ENCODE results near the gene PPP1R9A.

The PPP1R9A gene

DNA sequence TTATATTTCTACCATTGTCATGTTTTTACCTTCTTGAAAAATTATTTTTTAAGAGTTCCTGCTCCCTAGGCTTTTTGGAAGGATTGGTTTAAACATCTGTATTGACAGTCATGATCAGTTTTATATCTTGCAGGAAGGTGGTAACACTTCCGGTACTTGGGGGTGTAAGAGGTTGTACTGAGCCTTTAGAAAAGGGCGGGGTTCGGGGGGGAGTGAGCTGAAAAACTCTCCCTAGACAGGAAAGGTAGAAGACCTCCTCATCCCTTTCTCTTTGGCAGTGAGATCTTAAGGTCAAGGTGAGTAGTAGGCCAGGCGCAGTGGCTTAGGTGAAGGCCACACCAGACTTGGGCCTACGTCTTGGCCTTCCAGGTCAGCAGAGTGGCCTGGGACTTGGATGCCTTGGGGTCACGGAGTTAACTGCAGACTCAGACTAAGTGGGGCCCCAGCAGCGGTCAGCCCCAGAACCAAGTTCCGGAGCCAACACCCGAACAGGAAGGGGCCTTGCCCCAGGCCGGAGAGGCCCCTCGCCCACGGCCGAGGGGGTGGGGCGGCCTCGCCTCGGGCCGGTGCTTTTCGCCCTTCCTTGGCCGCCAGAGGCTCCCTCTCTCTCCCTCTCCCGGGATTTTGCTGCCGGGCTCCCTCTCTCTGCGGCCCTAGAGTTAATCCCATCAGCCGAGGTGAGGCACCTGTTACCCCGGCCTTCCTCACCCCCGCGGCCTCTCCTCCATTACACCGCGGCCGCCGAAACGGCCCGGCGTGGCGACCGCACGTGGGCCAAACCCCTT lies at the start of gene PPP1R9A:
PPP1R9A (plus strand) TSS at position 569 of the 785 bp plus-strand sequence. CDS start 2,520 bp downstream, outside the sequence.
- DNase-seq (ENCODE audit: extremely low read depth in 1 of 2, low read depth in 1 of 2): no peak

DNA sequence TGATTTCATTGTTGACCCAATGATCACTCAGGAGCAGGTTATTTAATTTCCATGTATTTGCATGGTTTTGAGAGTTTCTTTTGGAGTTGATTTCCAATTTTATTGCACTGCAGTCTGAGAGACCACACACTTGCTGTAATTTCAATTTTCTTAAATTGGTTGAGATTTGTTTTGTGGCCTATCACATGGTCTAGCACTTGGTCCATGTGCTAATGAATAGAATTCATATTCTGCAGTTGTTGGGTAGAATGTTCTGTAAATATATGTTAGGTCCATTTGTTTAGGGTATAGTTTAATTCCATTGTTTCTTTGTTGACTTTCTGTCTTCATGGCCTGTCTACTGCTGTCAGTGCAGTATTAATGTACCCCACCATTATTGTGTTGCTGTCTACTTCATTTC lies 36.3 kb upstream of the PPP1R9A start:
- no peak for DNase-seq (ENCODE audit: extremely low read depth in 1 of 2, low read depth in 1 of 2)

- no peak for DNase-seq (ENCODE audit: extremely low read depth in 1 of 2, low read depth in 1 of 2)
These were observed 34.2 kb upstream of the PPP1R9A start for GRCh38 chr7:94873239-94873638.

- no peak for DNase-seq (ENCODE audit: extremely low read depth in 1 of 2, low read depth in 1 of 2)
These were observed 33.2 kb upstream of the PPP1R9A start for GRCh38 chr7:94874036-94874785.

GRCh38 chr7:94875201-94875600 lies 32.2 kb upstream of the PPP1R9A start:
- DNase-seq (ENCODE audit: extremely low read depth in 1 of 2, low read depth in 1 of 2): no peak

DNA sequence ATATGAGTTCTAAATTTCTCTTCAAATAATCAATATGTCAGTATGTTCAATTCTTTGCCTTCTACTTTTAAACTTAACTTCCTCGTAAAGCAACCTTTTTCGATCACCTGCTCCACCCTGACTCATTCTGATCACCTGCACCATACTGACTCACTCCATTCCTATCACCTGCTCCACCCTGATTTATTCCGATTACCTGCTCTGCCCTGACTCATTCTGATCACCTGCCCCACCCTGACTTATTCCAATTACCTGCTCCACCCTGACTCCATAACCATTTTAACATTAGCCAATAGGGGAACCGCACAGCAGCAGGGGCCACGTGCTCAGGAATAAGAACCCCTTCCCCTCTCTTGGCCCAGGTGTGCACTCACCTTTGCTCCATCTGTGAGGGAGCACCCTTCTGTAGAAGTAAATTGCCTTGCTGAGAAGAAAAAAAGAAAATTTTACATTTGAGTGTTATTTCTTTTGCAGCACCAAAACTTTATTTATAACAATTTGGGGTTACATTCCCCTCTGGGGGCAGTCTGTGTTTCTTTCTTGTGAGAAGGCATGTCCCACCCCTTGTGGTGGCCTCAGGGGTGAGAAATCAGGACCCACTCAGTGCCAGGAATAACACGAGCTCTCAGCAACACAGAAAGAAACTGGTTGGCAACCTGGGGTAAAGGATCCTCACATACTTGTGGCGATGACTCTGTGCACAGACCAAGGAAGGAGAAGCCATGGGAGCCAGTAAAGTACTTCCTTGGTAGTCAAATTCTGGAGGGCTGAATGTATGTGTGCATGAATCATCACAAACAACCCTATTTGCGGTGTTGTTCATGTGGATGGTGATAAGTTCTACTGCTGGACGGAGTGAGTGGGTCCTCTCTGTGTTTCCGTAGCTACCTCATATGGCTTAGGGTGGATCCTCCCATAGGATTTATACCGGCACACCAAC lies 29.4 kb upstream of the PPP1R9A start:
- no peak for DNase-seq (ENCODE audit: extremely low read depth in 1 of 2, low read depth in 1 of 2)

DNA sequence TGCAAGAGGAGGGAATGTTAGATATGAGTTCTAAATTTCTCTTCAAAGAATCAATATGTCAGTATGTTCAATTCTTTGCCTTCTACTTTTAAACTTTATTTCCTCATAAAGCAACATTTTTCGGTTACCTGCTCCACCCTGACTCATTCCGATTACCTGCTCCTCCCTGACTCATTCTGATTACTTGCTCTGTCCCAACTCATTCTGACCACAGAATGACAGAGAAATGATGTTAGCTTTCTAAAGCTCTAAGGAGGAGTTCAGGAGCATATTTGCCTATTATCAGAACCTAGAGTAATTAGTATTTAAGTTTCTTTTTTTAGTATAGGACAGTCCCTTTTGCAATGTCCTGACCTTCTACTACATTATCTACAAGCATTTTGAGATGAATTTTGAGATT lies 24.5 kb upstream of the PPP1R9A start:
- DNase-seq (ENCODE audit: extremely low read depth in 1 of 2, low read depth in 1 of 2): no peak

GRCh38 chr7:94883616-94884015 lies 23.8 kb upstream of the PPP1R9A start:
- DNase-seq (ENCODE audit: extremely low read depth in 1 of 2, low read depth in 1 of 2): no peak

DNA sequence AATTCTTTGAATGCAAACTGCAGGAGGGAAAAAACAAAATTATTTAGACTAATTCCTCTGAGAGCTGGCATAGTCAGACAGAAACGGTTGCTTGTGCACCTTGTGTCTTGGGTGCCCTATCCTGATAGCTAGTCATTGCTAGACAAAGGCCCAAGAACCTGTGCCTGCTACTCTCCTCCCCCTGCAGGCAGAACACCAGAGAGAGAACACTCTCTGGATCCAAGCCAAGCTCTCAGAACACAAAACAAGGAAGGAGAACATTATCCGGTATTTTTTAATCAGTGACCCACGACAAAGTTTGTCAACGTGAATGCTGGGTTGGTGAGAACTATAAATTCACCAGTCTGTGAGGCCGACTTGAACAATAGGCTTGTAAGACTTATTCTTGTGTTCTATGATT lies 18.8 kb upstream of the PPP1R9A start:
- no peak for DNase-seq (ENCODE audit: extremely low read depth in 1 of 2, low read depth in 1 of 2)

GRCh38 chr7:94888995-94889523 lies 18.3 kb upstream of the PPP1R9A start:
- no peak for DNase-seq (ENCODE audit: extremely low read depth in 1 of 2, low read depth in 1 of 2)

DNA sequence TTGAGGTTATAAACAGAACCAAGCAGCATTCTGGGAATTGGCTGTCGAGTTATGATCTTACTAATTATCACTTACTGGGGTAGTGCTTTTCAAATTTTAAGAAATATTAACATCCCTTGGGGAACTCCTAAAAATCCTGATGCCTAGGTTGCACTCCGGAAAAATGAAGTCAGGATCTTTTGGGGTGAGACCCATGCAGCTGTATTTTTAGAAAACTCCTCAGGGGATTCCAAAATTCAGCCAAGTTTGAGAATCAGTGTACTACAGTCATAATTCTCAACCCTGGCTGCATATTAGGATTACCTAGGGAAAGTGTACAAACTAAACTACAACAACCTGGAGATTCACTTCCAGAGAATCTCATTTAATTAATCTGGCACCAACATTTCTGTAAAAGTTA lies 17.2 kb upstream of the PPP1R9A start:
- no peak for DNase-seq (ENCODE audit: extremely low read depth in 1 of 2, low read depth in 1 of 2)

- no peak for DNase-seq (ENCODE audit: extremely low read depth in 1 of 2, low read depth in 1 of 2)
These were observed 13.7 kb upstream of the PPP1R9A start for GRCh38 chr7:94893661-94894060.

DNA sequence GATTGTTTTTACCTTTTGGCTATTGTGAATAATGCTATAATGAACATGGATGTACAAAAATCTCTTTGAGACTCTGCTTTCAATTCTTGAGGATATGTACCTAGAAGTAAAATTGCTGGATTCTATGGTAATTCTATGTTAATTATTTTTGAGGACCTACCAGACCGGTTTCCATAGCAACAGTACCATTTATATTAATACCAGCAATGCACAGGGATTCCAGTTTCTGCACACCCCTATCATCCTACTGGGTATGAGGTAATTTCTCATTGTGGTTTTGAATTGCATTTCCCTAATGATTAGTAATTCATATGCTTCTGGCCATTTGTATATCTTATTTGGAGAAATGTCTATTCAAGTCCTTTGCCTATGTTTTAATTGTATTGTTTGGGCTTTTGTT lies 9.9 kb upstream of the PPP1R9A start:
- DNase-seq (ENCODE audit: extremely low read depth in 1 of 2, low read depth in 1 of 2): no peak

- no peak for DNase-seq (ENCODE audit: extremely low read depth in 1 of 2, low read depth in 1 of 2)
These were observed 9.1 kb upstream of the PPP1R9A start for GRCh38 chr7:94898340-94898739.

DNA sequence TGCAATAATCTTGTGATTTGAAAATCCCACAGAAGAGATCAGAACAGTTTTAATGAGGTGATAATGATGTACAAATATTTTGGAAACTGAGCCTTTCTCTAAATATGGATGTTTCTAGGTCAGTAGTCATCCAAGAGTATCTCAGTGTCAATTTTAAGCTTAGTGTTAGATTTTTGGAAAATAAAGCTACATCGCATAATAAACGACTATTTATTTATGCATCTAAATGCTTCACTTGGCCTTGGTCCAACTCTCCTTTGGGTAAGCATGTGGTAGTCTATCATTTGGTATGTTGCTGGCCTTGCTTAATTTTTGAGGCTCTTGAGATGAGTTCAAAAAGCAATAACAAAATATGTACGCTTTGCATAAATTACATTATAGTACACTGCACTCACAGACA lies 5.4 kb upstream of the PPP1R9A start:
- no peak for DNase-seq (ENCODE audit: extremely low read depth in 1 of 2, low read depth in 1 of 2)

DNA sequence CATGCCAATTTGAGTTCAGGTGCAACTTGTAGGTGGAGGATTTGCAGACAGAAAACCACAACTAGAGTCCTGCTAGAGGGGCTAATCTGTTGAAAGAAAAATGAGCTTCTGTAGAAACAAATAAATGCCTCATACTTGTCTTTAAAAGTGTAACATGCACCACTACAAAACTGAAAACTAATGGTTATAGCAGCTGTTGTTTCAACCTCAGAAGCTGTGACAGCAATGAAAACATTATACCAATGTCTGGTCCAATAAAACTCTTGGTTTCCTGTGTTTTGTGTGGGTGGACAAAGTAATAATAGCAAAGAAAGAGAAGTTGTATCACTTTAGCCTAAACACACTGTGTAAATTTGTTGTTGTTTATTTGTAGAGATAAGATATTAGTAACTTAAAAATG lies 3.4 kb upstream of the PPP1R9A start:
- DNase-seq (ENCODE audit: extremely low read depth in 1 of 2, low read depth in 1 of 2): no peak

DNA sequence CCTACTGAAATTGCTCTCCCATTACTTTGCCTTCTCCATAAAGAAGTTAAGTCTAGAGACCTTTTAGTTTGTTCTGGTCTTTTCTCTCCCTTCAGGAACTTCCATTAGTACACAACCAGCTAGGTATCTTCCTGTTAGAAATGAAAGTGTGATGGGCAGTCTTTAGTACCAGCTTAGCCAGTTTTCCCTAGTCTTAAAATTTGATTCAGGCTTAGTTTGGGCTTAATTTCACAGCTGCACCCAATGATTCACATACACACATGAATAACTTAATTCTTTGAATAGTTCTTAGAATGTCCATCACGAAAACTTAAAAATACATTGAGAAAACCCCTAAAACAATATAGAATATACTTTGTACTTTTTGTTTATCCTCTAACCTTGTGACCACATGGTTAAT lies 2.4 kb upstream of the PPP1R9A start:
- DNase-seq (ENCODE audit: extremely low read depth in 1 of 2, low read depth in 1 of 2): no peak

GRCh38 chr7:94906065-94906851 lies 1.1 kb upstream of the PPP1R9A start:
- no peak for DNase-seq (ENCODE audit: extremely low read depth in 1 of 2, low read depth in 1 of 2)

DNA sequence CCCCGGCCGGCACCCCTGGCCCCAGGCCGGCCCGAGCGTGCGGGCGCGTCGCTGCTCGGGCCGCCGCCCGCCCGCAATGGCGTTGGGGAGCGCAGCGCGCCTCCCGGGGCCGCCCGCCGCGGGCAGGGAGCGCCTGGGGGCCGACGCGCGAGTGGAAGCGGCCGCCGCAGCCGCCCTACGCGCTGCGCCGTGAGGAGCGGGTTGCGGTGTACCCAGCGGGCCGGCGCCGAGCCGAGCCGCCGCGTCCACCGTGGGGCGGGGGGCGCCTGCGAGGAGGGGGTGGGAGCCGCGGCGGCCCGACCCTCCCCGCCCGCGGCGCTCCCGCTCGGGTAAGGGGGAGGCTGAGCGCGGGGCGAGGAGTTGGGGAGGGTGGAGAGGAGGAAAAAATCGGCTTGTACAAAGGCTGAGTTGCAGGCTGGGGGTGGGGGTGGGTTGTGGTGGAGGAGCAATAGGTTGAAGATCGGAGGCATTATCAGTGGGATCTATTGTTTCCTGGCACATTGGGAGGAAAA lies 473 bp downstream of the PPP1R9A start:
- no peak for DNase-seq (ENCODE audit: extremely low read depth in 1 of 2, low read depth in 1 of 2)

All from activated CD8-positive, alpha-beta memory T cell treated with anti-CD3 and anti-CD28 coated beads for 1 hour (primary cell).